GM19452 (cell line): Measurements from ENCODE around the gene PIPOX.

Source experiments
- ATAC-seq: cut with Tn5 transposase; IDR thresholded peaks from one replicate; pipeline ENCODE4 v1.9.1; 2021; ENCODE audit not compliant: unreplicated experiment

Gene PIPOX, protein sequence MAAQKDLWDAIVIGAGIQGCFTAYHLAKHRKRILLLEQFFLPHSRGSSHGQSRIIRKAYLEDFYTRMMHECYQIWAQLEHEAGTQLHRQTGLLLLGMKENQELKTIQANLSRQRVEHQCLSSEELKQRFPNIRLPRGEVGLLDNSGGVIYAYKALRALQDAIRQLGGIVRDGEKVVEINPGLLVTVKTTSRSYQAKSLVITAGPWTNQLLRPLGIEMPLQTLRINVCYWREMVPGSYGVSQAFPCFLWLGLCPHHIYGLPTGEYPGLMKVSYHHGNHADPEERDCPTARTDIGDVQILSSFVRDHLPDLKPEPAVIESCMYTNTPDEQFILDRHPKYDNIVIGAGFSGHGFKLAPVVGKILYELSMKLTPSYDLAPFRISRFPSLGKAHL

GRCh38 chr17:29042679-29043538 is at the start of gene PIPOX:
PIPOX (plus strand) TSS chr17:29043141; CDS start chr17:29043226, 85 bp downstream.
- no peak for ATAC-seq

DNA sequence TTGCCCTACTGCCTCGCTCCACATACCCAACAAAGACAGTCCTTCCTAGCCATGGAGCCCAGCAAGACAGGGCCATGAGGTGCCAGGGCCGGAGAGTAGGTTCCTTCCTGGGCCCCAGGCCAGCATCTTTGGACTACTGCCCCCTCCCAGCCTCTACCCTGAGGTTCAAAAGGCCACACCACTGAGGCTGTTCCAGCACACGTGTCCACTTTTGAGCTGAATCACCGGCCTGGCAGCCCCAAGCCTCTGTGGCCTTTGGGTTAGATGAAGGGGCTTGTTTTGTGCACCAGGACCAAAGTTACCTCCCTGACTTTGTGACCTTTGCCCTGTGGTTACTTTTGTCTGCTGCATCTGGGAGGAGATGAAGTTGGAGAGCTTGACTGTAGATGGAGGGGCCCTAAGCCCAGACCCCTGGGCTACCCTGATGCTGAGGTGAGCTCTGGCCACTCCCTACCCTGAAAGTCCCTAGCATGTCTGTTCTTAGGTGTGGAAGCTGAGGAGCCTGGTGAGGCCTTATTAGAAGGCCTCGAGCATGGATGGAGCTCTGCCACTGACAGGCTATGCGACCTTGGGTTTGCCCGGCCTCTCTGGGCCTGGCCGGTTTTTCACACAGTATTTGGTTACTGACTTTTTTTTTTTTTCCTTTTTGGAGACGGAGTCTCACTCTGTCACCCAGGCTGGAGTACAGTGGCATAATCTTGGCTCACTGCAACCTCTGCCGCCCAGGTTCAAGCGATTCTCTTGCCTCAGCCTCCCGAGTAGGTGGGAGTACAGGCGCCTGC is 49.1 kb upstream of the PIPOX start:
- ATAC-seq, result no peak

DNA sequence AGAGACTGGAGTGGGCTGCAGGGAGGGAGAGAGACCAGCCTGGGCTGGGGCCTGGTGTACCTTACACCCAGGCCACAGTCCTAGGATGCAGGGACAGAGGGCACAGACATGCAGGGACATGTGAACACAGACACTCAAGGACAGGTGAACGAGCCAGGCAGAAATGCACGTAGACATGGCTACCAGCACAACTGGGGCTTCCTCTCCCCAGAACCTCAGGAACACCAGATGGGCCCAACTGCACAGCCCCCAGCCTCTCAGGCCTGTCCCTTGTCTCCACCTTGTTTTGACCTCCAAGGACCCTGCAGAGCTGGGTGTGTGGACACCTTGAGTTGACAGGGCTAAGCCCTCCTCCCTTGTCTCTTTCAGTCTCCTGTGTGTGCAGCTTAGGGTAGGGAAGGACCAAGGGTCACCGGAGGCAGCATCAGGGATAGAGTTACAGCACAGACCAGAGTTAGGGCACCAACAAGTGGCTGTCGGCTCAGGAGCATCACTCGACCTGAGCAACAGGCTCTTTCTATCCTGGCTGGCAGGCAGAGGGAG is 46.3 kb upstream of the PIPOX start:
- ATAC-seq, result no peak

- no peak for ATAC-seq
These were observed 45.1 kb upstream of the PIPOX start for GRCh38 chr17:28997806-28998205.

GRCh38 chr17:28999206-28999605 is 43.7 kb upstream of the PIPOX start:
- ATAC-seq, result no peak

- no peak for ATAC-seq
These were observed 42.0 kb upstream of the PIPOX start for GRCh38 chr17:29000973-29001372.

- no peak for ATAC-seq
These were observed 40.1 kb upstream of the PIPOX start for GRCh38 chr17:29002811-29003210.

DNA sequence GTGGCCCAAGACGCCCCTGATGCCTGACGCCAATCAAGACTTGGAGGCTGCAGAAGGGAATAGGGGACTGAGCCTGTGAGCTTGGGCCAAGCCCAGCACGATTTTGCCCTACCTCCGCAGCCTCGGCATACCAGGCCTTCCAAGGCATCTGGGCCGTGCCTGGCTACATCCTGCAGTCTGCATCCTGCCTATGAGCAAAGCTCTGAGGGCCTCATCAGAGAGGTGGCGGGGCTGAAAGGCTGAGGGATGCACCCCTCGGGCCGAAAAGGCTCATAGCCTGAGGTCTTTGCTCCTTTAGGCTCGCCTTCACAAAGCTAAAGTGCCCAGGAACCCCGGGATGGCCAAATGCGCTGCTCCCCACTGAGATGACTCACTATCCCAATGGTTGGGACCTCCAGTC is 39.7 kb upstream of the PIPOX start:
- ATAC-seq, result no peak

- ATAC-seq, result no peak
These were observed 38.8 kb upstream of the PIPOX start for GRCh38 chr17:29004081-29004692.

- no peak for ATAC-seq
These were observed 36.9 kb upstream of the PIPOX start, which contains the start of gene SEZ6 for GRCh38 chr17:29005936-29006511. SEZ6 (minus strand) TSS chr17:29006033; CDS start chr17:29005869, 164 bp downstream.

GRCh38 chr17:29007456-29007855 is 35.5 kb upstream of the PIPOX start:
- no peak for ATAC-seq

DNA sequence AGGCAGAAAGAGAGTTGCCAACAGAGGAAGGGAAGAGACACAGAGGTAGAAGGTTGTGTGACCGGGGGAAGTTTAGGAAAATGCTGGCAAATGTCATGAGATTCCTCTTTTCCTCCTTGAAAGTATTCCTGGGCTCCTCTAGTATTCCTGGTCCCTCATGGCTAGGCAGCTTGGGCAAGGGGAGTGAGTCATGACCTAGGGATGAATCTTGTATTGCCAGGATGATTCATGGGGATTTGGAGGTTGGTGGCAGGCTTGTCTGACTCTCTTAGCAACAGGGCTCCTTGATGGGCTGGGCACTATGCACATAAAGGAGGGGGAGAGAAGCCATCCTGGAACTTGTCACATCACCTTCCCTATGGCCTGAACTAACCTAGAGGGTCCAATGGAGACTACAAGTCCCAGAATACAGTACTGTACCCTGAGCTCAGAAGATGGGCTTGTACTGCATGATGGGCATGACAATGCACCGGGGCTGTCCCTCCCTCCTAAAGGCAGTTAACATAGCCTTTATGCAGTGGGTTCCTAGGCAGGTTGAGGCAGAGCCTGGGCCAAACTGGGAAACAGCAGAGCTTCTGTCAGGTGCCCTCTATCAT is 35.0 kb upstream of the PIPOX start:
- ATAC-seq, result no peak

GRCh38 chr17:29008591-29008990 is 34.4 kb upstream of the PIPOX start:
- no peak for ATAC-seq

GRCh38 chr17:29010129-29010528 is 32.8 kb upstream of the PIPOX start:
- ATAC-seq, result no peak

DNA sequence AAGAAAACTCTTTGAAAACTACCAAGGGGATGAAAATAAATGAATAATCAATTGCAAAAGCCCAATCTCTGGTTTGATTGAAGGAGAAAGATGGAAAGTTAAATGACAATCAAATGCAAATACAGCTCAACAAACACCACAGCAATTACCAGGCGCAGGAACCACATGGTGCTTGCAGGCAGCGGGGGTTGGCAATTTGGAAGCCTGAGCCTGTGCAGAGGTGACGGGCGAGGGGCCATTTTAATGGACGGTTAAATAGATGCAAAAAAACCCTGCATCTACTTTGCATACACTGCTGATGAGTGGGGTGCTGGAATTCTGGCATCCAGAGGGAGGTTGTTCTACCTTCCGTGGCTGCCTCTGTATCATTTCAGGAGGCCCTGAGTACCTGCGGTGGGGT is 32.4 kb upstream of the PIPOX start:
- ATAC-seq, result no peak

GRCh38 chr17:29012535-29012934 is 30.4 kb upstream of the PIPOX start:
- ATAC-seq, result no peak

DNA sequence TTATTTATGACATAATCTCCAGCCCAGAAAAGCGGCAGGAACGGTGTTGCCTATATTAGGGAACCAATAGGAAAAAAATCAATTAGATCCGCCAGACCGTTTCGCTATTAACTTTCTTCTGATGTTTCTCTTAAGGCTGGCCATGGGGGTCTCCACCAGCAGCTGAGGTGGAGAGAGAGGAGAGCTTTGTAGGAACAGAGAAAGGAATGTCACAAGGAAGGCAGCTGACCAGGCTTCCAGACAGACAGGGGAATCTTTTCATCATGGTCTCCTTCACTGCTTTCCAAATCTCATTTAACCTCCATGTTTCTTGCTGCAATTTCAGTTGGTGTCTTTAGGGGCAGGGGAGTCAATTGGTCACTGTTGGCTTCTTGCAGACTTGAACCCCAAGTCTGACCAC is 28.2 kb upstream of the PIPOX start:
- no peak for ATAC-seq

DNA sequence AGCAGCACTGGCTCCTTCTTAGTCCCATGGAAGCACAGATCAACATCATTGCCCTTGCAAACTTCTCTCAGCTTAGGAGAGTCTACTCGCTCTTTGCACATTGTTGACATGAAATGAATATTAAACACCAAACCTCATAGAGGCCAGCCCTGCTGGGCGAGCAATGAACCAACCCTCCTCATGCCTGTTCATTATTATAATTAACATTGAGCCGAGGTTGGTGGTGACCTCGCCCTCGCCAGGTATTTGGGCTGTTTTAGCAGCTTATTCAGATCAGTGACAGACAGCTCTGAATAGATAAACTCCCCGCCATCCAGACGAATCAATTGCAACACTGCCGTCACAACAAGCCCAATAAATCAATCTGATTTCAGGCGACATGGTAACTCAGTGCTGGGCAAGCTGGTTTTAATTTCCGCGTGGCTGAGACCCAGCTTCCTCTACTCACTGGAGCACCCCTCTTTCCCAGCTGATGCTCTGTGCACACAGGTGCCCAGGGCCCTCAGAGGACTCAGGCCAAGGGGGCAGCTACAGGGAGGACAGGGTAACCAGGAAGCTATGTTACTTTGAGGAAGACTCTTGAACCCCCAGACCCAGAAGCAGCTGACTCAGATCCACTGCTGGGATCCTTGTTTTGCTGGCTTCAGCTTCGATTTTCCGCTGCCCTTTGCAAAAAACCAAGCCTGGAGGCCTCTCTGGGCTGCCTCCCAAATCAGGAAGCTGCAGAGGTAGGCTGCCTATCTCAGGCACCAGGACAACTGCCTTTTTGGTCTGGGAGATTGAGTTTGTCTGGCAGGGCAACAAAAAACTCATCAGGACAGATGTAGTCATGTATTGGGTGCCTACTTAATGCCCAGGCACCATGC is 26.4 kb upstream of the PIPOX start:
- no peak for ATAC-seq
